Gastrocnemius medialis (tissue), 4 donors: Measurements from ENCODE around the gene SLC40A1. TPM values are rescaled to one million over a fixed set of nuclear protein-coding genes. Genes with fewer than 3 reads are reported as not detected.

Source experiments
- ATAC-seq, 2 donors: fragments of 150-250 bp; one replicate each; pipeline ENCODE4 v1.9.1; 2016
- DNase-seq, 2 donors: peaks; one replicate each; pipeline ENCODE4 v3.0.0-alpha.2; 2019
- H3K27ac ChIP-seq, 4 donors: fragments of 200-600 bp; sonication (generic); 1 replicate in 1 of 4; 2 replicates in 3 of 4; pipeline ENCODE4 v1.5.1; 2016 to 2018; ENCODE audit warnings: mild to moderate bottlenecking in 2 of 4, moderate library complexity in 1 of 4
- H3K27me3 ChIP-seq, 3 donors: fragments of 200-600 bp; sonication (generic) in 2 of 3; 1 replicate in 1 of 3; 2 replicates in 2 of 3; pipeline versions ENCODE4 v1.5.1 to v1.6.0; 2016 to 2019; ENCODE audit warnings: mild to moderate bottlenecking in 1 of 3, moderate library complexity in 1 of 3
- H3K36me3 ChIP-seq, 2 donors: fragments of 200-600 bp; sonication (generic) in 1 of 2; one replicate each; pipeline ENCODE4 v1.5.1; 2017 to 2018
- H3K4me1 ChIP-seq, 2 donors: fragments of 200-600 bp; sonication (generic) in 1 of 2; one replicate each; pipeline ENCODE4 v1.5.1; 2016 to 2017; ENCODE audit warnings: mild to moderate bottlenecking in 2 of 2
- H3K4me3 ChIP-seq, 4 donors: fragments of 200-600 bp; sonication (generic) in 3 of 4; 1 replicate in 1 of 4; 2 replicates in 3 of 4; pipeline ENCODE4 v1.5.1; 2016 to 2019; ENCODE audit warnings: mild to moderate bottlenecking in 2 of 4
- H3K9me3 ChIP-seq, 3 donors: fragments of 200-600 bp; sonication (generic) in 2 of 3; 1 replicate in 1 of 3; 2 replicates in 2 of 3; pipeline ENCODE4 v1.5.1; 2016 to 2019
- CTCF ChIP-seq, 5 experiments: fragments of 450-650 bp in 3 of 5; fragments of 200-600 bp in 2 of 5; sonication (generic) in 2 of 5; IDR thresholded peaks in 4 of 5; conservative IDR thresholded peaks in 1 of 5; 1 replicate in 4 of 5; 2 replicates in 1 of 5; pipeline ENCODE4 v1.5.1; 2016 to 2019; ENCODE audit warnings: antibody characterized with exemption in 5 of 5, mild to moderate bottlenecking in 3 of 5, moderate library complexity in 3 of 5
- POLR2A ChIP-seq, 2 donors: fragments of 450-650 bp; IDR thresholded peaks; one replicate each; pipeline ENCODE4 v1.6.1; 2017; ENCODE audit warnings: antibody characterized with exemption in 2 of 2, mild to moderate bottlenecking in 2 of 2, moderate library complexity in 2 of 2
- in situ Hi-C, 4 donors: fragments of 200-750 bp; cut with MboI; loops; one replicate each; pipeline versions ENCODE4 v1.15.0 to v1.8.0; 2017; ENCODE audit warnings: low sequenced_read_pairs in 4 of 4
- intact Hi-C: fragments of 100-400 bp; cut with DNase I; formaldehyde crosslinking; loops from one replicate; pipeline ENCODE4 v1.15.1; 2023; ENCODE audit warnings: low total_unique reads
- total RNA-seq, 4 donors: library from RNA; depleted of rRNA; stranded (reverse); fragments of >200 nt; gene quantifications; one replicate each; pipeline versions ENCODE4 v1.1.0 to v1.2.3, GENCODE V29; 2016

The SLC40A1 gene
- total RNA-seq, 4 donors from 2014 or later: 24.8 to 81.8 (median 37.4) TPM

- H3K9me3 ChIP-seq: no peaks in the 10 kb centered on the region
- ATAC-seq (no peak), DNase-seq (no peak)
- in situ Hi-C loops (no loop called here), intact Hi-C loops (no loop called here)
- H3K27me3 ChIP-seq: no peaks in the 10 kb centered on the region
- no peaks in the 10 kb centered on the region for H3K36me3 ChIP-seq
- peaks cover 12 to 28% of the 10 kb centered on the region in 2 donors for H3K4me1 ChIP-seq
- TF ChIP-seq CTCF (IDR thresholded peaks at IDR 0.05 in 4 of 5, conservative IDR thresholded peaks at IDR 0.05 in 1 of 5) (no peak), POLR2A (IDR thresholded peaks at IDR 0.05) (no peak)
- H3K4me3 ChIP-seq: no peak overlapping the region
- H3K27ac ChIP-seq: no peak overlapping the region
Observed at GRCh38 chr2:189530965-189531637, 49.5 kb downstream of the SLC40A1 start.

GRCh38 chr2:189528617-189529016 is 52.0 kb downstream of the SLC40A1 start:
- DNase-seq: no peak
- no peak for ATAC-seq
- in situ Hi-C loops: no loop called here
- Histone ChIP-seq H3K27ac (no peak overlapping the region), H3K27me3 (no peaks in the 10 kb centered on the region), H3K9me3 (no peaks in the 10 kb centered on the region), H3K36me3 (no peaks in the 10 kb centered on the region), H3K4me3 (no peak overlapping the region), H3K4me1 (peaks cover 12 to 18% of the 10 kb centered on the region in 2 donors)
- TF ChIP-seq POLR2A (IDR thresholded peaks at IDR 0.05): no peak
- no peak for TF ChIP-seq CTCF (IDR thresholded peaks at IDR 0.05 in 4 of 5, conservative IDR thresholded peaks at IDR 0.05 in 1 of 5)
- intact Hi-C loops: no loop called here

- in situ Hi-C loops (no loop called here), intact Hi-C loops (no loop called here)
- TF ChIP-seq CTCF (IDR thresholded peaks at IDR 0.05 in 4 of 5, conservative IDR thresholded peaks at IDR 0.05 in 1 of 5): no peak
- no peak for TF ChIP-seq POLR2A (IDR thresholded peaks at IDR 0.05)
- H3K27ac ChIP-seq: no peak overlapping the region
- peaks cover 16 to 23% of the 10 kb centered on the region in 2 donors for H3K4me1 ChIP-seq
- H3K4me3 ChIP-seq: no peak overlapping the region
- no peaks in the 10 kb centered on the region for H3K9me3 ChIP-seq
- DNase-seq: no peak
- no peaks in the 10 kb centered on the region for H3K27me3 ChIP-seq
- ATAC-seq: no peak
- no peaks in the 10 kb centered on the region for H3K36me3 ChIP-seq
Observed at GRCh38 chr2:189527812-189528592, 52.6 kb downstream of the SLC40A1 start.

GRCh38 chr2:189527041-189527750 is 53.4 kb downstream of the SLC40A1 start:
- peaks cover 24 to 31% of the 10 kb centered on the region in 2 donors for H3K4me1 ChIP-seq
- no peak for DNase-seq
- no peak for ATAC-seq
- TF ChIP-seq POLR2A (IDR thresholded peaks at IDR 0.05) (no peak), CTCF (IDR thresholded peaks at IDR 0.05 in 4 of 5, conservative IDR thresholded peaks at IDR 0.05 in 1 of 5) (no peak)
- no peaks in the 10 kb centered on the region for H3K36me3 ChIP-seq
- in situ Hi-C loops (no loop called here), intact Hi-C loops (no loop called here)
- H3K9me3 ChIP-seq: no peaks in the 10 kb centered on the region
- H3K27ac ChIP-seq: no peak overlapping the region
- H3K27me3 ChIP-seq: no peaks in the 10 kb centered on the region
- H3K4me3 ChIP-seq: no peak overlapping the region
